GM12891 (cell line): ENCODE measurements around the gene KRT73.

Source experiments
- PAX5 ChIP-seq: IDR thresholded peaks from 2 replicates; pipeline ENCODE4 v1.6.1; 2011; ENCODE audit warnings: low read length, moderate library complexity, mild to moderate bottlenecking; ENCODE audit not compliant: insufficient read depth, severe bottlenecking
- POLR2A ChIP-seq: IDR thresholded peaks from 2 replicates; pipeline ENCODE4 v1.6.1; 2011; ENCODE audit warnings: low read depth, low read length, control low read depth
- POLR2AphosphoS5 ChIP-seq: IDR thresholded peaks from 2 replicates; pipeline ENCODE4 v1.6.1; 2011; ENCODE audit warnings: low read depth, low read length, control low read depth
- POU2F2 ChIP-seq: IDR thresholded peaks from 2 replicates; pipeline ENCODE4 v1.6.1; 2011; ENCODE audit warnings: low read depth, mild to moderate bottlenecking, control low read depth, low read length, moderate library complexity
- TAF1 ChIP-seq: IDR thresholded peaks from 2 replicates; pipeline ENCODE4 v1.6.1; 2011; ENCODE audit warnings: low read depth, low read length, control low read depth

- TF ChIP-seq POLR2AphosphoS5, result no peak
- no peak for TF ChIP-seq POLR2A
- no peak for TF ChIP-seq TAF1
- TF ChIP-seq POU2F2, result no peak
- no peak for TF ChIP-seq PAX5
These were observed 23.1 kb upstream of the KRT73 start for GRCh38 chr12:52641468-52641867.
